Esophagus squamous epithelium (tissue), 4 donors: ENCODE data around the gene GLRA1.

ENCODE experiments used
- CTCF ChIP-seq, 6 experiments: fragments of 450-650 bp in 4 of 6; fragments of 200-600 bp in 2 of 6; sonication (generic) in 2 of 6; IDR thresholded peaks; one replicate each; pipeline ENCODE4 v1.5.1; 2016 to 2019; ENCODE audit warnings: antibody characterized with exemption in 6 of 6, mild to moderate bottlenecking in 4 of 6, moderate library complexity in 4 of 6
- POLR2A ChIP-seq, 4 donors: fragments of 450-650 bp; IDR thresholded peaks; one replicate each; pipeline ENCODE4 v1.6.1; 2017; ENCODE audit warnings: antibody characterized with exemption in 4 of 4, mild to moderate bottlenecking in 4 of 4, moderate library complexity in 3 of 4

- TF ChIP-seq POLR2A (IDR thresholded peaks at IDR 0.05), result no peak
- no peak for TF ChIP-seq CTCF (IDR thresholded peaks at IDR 0.05)
These were observed 25.3 kb downstream of the GLRA1 start for GRCh38 chr5:151899399-151899798.
